Suppressor macrophage treated with lipopolysaccharide for 1 hour (primary cell): Measurements from ENCODE around the gene HEATR5A.
"Not testable (repeated sequence)": the region's sequence is repeated elsewhere in the genome, so short reads cannot be mapped to it uniquely, and the experiment has no call there.

Source experiments
- DNase-seq, 3 donors: peaks; one replicate each; pipeline ENCODE4 v3.0.0-alpha.2; 2020 to 2022

HEATR5A gene

DNA sequence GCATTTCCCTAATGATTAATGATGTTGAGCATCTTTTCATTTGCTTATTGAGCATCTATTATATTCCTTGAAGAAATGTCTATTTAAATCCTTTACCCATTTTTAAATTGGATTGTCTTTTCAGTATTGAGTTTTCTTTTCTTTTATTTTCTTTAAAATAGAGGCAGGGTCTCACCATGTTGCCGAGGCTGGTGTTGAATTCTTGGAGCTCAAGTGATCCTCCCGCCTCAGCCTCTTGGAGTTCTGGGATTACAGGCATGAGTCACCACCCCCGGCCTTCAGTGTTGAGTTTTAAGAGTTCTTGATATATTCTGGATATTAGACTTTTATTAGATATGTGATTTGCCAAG is 139.5 kb downstream of the HEATR5A start:
- no peak for DNase-seq

DNA sequence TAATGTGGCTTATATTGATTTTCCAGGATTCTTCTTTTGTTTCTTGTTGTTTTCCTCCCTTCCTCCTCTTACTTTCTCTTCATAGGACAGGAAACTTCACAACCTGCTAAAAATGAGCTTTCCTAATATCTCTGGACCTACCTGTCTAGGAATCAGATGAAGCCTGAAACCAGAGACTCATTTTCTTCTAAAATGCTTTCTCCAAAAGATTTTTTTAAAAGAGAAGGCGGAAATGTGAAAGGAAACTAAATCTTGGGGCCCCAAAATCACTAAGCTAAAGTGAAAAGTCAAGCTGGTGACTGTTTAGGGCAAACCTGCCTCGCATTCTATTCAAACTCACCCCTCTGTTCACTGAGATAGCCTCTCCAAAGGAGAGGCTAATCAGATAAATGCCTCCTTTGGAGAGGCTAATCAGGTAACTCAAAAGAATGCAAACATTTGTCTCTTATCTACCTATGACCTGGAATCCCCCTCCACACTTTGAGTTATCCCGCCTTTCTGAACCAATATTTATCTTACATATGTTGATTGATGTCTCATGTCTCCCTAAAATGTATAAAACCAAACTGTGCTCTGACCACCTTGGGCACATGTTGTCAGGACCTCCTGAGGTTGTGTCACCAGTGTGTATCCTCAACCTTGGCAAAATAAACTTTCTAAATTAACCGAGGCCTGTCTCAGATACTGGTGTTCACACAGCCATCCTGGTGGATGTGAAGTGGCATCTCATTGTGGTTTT is 140.0 kb downstream of the HEATR5A start:
- DNase-seq = no peak

DNA sequence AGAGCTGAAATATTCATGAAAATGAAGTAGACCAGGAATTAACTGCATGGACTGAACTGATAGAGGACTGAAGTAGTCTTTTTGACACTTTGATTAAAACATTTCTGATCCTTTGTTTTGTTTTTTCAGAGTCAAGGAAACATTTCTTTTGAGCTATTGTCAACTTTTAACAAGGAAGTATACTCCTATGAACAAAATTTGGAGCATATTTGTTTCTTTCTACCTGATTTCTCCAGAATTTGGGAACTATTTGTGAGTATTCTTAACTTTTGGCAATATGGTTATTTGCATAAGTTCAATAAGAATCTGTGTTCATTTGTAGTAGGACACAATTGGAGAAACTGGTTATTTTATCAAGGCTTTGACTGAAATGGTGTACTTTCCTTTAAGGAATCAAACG is 141.5 kb downstream of the HEATR5A start:
- no peak for DNase-seq

DNA sequence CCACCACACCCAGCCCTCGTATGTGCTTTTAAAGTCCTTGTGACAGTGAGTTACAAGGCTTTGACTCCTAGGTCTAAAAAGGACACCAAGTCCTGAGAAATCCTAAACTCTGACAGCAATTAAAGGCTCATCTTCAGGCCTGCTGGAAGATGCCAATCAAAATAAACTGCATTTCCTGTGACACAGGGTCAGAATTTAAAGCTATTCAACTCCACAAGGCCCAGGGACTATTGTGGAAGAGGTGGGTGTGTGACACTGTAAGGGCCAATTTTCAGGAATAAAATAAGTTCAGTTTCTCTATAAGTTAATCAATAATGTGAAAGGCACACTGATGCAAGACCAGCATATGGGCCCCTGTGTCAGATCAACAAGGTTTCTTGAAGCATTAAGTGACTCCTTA is 143.3 kb downstream of the HEATR5A start:
- no peak for DNase-seq

DNA sequence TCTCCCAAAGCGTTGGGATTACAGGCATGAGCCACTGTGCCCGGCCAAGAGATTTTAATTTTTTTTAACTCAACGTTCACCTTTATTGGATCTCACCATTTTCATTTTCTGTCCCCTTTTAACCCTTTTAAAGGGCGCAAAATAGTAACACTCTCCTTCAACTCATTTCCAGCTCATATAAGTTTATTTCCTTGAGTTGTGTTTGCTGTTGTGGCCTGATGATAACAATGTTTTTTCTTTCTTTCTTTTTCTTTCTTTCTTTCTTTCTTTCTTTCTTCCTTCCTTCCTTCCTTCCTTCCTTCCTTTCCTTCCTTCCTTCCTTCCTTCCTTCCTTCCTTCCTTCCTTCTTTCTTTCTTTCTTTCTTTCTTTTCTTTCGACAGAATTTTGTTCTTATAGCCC is 143.9 kb downstream of the HEATR5A start:
- DNase-seq = not testable (repeated sequence)

DNA sequence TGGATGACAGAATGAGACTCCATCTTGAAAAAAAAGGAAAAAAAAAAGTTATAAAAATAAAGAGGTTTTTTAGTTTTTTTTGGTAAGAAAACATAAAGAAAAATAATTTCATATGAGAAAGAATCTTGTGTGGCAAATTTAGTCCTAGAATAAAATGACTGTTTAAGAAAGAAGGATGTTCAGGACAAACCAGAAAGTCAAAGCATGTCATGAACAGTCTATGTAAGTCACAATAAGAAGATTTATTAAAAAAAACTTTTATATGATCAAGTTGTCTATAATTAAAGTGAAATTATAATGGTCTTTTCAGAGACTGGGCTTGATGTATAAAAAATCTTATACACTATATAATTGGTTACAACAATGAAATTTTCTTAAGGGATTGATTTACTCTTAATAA is 144.6 kb downstream of the HEATR5A start:
- DNase-seq = no peak

DNA sequence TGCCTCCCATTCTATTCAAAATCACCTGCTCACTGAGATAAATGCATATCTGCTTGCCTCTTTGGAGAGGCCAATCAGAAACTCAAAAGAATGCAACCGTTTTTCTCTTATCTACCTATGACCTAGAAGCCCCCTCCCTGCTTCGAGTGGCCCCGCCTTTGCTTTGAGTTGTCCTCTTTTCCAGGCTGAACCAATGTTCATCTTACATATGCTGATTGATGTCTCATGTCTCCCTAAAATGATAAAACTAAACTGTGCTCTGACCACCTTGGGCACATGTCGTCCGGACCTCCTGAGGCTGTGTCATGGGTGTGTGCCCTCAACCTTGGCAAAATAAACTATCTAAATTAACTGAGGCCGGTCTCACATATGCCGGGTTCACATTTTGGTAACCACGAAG is 148.7 kb downstream of the HEATR5A start:
- no peak for DNase-seq

DNA sequence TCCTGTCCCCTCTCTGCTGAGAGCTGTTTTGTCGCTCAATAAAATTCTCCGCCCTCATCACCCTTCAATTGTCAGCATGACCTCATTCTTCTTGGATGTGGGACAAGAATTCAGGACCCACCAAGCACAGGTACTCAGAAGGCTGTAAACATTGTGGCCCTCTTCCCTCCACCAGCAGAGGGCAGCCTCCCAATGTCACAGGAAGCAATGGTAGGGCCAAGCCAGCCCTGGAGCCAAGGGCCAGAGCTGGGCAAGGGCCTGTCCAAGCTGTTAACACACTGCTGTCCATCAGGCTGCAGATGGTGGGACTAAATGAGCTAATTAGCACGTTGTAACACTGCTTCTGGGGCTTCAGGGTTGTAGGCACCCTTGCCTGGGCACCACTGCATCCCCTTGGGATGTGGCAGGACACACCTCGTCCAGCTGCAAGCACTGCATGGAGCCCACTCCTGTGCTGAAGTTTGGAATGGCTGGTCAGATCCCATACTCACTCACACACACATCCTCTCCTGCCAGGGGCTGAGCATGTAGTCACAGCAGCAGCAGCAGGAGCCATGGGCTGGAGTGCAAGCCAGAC is 150.1 kb downstream of the HEATR5A start:
- DNase-seq = peak; percentile 53 to 76 (median 70)

DNA sequence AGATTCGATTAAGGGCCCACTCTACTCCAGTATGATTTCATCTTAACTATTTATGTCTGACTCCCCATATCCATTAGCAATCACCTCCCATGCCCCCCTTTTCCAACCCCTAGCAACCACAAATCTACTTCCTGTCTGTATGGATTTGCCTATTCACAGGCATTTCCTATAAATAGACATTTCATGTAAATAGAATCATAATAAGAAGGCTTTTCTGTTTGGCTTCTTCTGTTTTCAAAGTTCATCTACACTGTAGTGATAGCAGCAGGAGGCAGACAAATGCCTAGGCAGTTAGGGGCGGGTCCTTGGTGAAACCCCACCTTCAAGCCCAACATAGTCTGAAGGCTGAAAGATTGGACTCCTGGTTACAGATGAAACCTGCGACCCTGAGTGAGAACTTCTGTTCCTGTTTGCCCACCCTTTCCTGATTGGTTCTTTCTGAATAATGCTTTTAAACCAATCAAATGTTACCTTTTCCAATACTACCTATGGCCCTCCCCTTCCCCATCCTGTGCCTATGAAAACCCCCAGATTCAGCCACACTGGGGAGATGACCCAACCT is 150.6 kb downstream of the HEATR5A start:
- DNase-seq = peak in 2 of 3 donors; percentile 10 to 32

DNA sequence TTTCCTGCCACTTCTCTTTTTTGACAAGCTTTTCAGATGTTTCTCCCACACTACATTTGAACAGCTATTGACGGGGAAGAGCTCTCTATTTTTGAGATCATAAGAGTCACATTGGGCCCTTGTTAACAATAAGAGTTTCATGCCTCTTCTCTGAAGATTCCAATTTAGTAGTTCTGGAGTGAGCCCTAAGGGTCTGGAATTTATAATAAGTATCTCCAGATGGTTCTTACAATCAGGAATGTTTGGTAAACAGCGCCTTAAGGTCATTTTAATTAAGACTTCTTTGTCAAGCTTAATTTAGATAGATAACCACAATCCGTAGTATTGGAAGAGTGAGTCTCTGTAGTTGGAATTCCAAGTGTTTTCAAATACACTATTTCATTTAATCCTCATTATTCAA is 152.1 kb downstream of the HEATR5A start:
- DNase-seq = no peak

DNA sequence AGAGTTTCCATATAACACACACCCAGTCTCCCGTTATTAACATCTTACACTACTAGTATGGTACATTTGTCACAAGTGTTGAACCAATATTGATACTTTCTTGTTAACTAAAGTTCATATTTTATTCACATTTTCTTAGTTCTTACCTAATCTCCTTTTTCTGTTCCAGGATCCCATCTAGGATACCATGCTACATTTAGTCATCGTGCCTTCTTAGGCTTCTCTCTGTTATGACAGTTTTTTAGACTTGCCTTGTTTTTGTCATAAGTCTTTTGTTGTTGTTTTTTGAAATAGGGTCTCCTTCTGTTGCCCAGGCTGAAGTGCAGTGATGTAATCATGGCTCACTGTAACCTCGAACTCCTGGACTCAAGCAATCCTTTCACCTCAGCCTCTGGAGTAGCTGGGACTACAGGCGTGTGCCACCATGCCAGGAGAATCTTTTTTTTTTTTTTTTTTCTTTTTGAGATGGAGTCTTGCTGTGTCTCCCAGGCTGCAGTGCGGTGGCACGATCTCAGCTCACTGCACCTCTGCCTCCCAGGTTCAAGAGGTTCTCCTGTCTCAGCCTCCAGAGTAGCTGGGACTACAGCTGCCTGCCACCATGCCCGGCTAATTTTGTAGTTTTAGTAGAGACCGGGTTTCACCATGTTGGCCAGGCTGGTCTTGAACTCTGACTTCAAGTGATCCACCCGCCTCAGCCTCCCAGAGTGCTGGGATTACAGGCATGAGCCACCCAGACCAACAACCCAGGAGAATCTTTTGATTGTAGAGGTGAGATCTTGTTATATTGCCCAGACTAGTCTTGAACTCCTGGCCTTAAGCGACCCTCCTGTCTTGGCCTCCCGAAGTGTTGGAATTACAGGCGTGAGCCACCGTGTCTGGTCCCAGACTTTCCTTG is 153.7 kb downstream of the HEATR5A start:
- no peak for DNase-seq

DNA sequence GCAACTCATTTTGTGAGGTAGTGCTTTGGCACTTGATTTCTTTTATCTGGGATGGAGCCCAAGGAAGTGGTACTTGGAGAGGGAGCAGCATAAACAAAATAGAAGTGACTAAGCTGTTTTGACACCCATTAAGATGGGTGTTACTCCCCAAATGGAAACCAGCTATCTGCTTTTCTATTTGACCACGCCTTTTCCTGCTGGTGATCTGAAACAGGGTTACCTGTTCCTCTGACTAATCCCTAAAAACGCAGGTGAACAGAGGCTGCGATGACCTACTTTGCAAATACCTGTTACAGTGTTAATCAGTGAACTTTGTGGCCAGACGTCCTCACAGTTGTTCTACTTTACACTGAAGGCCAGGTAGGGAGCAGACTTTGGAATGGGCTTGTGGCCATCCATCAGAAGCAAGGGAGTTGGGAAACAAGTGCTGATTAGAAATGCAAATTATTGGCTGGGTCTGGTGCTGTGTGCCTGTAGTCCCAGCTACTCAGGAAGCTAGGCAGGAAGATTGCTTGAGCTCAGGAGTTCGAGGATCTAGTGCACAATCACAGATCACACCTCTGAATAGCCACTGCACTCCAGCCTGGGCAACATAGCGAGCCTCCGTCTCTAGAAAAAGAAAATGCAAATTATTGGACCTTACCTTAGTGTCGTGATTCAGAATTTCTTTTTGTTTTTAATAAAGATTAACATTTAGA is 154.5 kb downstream of the HEATR5A start:
- no peak for DNase-seq

DNA sequence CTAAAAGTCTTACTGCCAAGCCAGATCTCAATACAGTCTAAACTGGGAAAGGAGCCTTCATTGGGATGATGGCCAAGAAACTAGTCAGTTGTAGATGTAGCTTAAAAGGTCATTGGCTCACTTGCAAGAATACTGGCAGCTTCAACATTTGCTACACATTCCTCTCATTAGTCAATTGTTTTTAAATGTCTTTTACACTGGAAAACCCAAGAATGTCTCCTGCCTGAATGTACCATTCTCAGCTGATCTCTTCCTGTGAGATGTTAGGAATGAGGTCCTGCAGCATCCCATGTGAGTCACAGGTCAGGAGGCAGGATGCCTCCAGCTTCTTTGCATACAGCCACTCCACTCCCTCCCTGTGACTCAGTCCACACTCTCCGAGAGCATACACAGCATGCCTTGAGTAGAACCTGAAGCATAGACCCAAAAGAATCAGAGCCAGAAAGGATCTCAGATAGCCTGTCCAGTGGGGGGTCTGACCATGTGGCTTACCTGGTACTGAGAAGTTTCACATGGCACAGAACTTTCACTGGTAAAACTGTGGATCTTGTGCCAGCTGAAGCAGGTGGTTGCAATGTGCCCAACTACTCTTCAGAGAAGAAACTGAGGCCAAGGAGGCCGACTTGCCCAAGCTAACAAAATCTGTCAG is 156.7 kb downstream of the HEATR5A start:
- peak; percentile 76 to 88 (median 80) for DNase-seq

DNA sequence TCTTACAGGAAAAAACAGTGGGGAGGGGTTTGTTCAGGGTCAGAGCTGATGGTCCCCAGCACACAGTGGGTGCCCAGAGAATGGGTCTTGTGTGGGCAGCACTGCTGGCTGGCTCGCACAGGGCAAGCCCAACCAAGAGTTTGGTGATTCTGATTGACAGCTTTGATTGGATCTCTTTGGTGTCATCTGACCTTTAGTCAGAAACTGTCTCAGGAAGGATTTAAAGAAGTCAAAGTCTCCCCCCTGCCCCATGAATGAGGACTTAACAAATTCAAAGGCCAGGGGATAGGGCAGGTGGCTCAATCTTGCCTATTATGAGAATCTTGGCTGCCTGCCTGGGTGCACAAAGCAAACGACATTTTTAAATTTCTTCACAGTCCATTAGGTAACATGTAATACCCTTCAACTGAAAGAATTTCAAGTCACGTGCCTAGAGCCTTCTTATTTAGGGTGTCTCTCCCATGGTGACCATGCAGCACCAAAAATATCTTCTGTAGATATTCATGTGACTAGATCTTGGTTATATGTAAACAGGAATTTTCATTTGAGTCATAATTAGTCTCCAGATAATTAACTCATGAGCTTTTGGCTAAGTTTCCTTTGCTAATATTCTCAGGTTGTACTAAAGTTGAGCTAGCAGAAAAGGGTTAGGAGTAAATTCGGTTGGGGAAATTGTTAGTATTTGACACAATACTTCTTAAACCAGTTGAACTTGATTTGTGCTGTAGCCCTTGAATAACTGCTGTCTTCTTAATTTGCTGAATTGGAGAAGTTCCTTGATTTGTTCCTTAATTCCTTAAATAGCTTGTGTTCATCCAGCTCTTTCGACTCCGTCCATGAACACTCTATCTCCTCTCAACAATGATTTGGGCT is 158.3 kb downstream of the HEATR5A start:
- DNase-seq = peak; percentile 56 to 74 (median 66)

DNA sequence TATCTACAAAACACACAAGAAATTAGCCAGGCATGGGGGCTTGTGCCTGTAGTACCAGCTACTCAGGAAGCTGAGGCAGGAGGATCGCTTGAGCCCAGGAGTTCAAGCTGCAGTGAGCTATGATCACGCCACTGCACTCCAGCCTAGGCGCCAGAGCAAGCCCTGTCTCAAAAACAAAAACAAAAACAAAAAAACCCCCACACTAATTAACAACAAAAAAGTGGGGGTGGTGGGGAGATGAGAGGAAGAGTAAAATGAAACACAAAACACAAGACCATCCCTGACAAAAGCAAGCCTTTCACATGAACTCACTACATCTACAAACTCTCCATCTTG is 158.9 kb downstream of the HEATR5A start:
- DNase-seq = no peak

DNA sequence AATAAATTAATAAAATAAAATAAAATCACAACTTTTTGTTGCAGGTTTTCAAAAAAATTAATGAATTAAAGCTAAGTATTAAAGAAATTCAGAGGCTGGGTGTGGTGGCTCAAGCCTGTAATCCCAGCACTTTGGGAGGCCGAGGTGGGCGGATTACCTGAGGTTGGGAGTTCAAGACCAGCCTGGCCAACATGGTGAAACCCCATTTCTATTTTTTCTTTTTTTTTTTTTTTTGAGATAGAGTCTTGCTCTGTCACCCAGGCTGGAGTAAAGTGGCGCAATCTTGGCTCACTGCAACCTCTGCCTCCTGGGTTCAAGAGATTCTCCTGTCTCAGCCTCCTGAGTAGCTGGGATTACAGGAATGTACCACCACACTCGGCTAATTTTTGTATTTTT is 161.3 kb downstream of the HEATR5A start:
- not testable (repeated sequence) for DNase-seq

DNA sequence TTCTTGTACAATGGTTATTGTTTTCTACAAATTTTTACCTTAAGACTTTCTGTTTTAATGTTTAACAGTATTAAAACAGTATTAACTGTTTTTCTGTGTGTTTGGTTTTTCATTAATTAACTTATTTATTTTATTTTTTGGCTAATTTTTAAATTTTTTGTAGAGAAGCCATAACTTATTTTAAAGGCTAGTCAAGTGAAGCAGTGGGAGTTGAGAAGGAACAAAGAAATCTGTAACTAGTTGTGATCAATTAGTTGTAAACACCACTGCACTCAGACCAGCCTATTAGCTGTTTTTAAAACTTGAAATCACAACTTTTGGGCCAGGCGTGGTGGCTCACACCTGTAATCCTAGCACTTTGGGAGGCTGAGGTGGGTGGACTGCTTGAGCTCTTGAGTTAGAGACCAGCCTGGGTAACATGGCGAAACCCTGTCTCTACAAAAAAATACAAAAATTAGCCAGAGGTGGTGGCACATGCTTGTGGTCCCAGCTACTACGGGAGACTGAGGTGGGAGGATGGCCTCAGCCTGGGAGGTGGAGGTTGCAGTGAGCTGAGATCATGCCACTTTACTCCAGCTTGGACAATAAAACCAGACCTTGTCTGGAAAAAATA is 161.8 kb downstream of the HEATR5A start:
- no peak for DNase-seq

DNA sequence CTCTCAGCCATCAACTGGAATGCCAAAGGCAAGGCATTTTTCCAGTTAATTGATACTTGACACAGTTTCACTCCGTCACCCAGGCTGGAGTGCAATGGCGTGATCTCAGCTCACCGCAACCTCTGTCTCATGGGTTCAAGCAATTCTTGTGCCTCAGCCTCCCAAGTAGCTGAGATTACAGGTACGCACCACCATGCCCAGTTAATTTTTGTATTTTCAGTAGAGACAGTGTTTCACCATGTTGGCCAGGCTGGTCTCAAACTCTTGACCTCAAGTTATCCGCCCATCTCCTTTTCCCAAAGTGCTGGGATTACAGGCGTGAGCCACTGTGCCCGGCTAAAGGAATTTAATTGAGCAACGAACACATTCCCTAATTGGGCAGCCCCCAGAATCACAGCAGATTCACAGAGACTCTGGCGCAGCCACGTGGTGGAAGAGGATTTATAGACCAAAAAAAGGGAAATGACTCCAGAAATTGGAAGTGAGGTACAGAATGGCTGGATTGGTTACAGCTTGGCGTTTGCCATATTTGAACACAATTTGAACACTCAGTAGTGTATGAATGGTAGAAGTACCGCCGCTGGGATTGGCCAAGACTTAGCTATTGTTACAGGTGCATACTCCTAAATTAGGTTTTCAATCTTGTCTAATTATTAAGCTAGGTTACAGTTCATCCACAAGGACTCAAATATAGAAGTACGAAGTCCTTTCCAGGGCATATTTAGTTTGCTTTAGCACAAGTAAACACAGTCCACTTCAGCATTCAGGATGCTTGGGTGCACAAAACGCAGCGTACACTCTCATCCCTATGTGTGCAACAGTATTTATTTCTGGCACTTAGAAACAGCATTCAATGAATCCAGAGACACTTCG is 162.6 kb downstream of the HEATR5A start:
- not testable (repeated sequence) for DNase-seq

DNA sequence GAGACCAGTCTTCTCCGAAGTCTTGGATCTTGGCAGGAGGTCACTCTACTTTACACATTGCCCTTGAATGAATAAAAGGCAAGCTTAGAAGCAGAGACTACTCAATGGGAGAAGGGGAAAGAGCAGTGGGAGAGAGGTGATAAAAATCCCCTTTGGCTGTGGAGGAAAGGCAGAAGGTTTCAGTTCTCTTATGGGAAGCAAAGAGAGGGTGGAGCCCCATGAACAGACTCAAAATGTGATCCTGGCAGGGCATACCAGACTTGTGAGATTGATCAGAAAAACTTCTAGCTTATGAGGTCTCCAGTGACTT is 163.2 kb downstream of the HEATR5A start:
- no peak for DNase-seq
